Breast epithelium (tissue), 3 donors: ENCODE data around the gene HDAC4.

Experiments
- CTCF ChIP-seq, 3 donors: fragments of 450-650 bp; IDR thresholded peaks; one replicate each; pipeline ENCODE4 v1.5.1; 2016 to 2017; ENCODE audit warnings: antibody characterized with exemption in 3 of 3, mild to moderate bottlenecking in 3 of 3, moderate library complexity in 3 of 3
- POLR2A ChIP-seq: fragments of 450-650 bp; IDR thresholded peaks from one replicate; pipeline ENCODE4 v1.6.1; 2016; ENCODE audit warnings: antibody characterized with exemption, mild to moderate bottlenecking, moderate library complexity

GRCh38 chr2:239107936-239108335, 292.9 kb downstream of the HDAC4 start:
- TF ChIP-seq CTCF (IDR thresholded peaks at IDR 0.05) (no peak), POLR2A (no peak)
